SU-DHL-6 (cell line): Measurements from ENCODE around the gene CAPN9.

ENCODE experiments used
- CTCF ChIP-seq: fragments of 200-600 bp; sonication (generic); IDR thresholded peaks from one replicate; pipeline ENCODE4 v1.5.1; 2017; ENCODE audit warnings: antibody characterized with exemption, mild to moderate bottlenecking, low read length, moderate library complexity; ENCODE audit not compliant: insufficient read depth, poor library complexity, severe bottlenecking
- EZH2phosphoT487 ChIP-seq: fragments of 200-600 bp; sonication (generic), shearing (Covaris generic); conservative IDR thresholded peaks from 2 replicates; pipeline ENCODE4 v1.6.1; 2018; ENCODE audit warnings: mild to moderate bottlenecking, antibody characterized with exemption, low read length, moderate library complexity, mixed read lengths

- TF ChIP-seq CTCF (no peak), EZH2phosphoT487 (no peak)
Measured at GRCh38 chr1:230836347-230836746, 89.2 kb downstream of the CAPN9 start.
